DOHH2 (cell line): ENCODE results near the gene CPEB4.

Experiments
- H3F3A ChIP-seq: fragments of 200-600 bp; sonication (generic), shearing (Covaris generic); 2 replicates; pipeline ENCODE4 v1.6.0; 2016; ENCODE audit warnings: antibody characterized with exemption, mild to moderate bottlenecking; ENCODE audit not compliant: control insufficient read depth, insufficient read depth
- H3K27ac ChIP-seq: fragments of 200-600 bp; sonication (generic); 2 replicates; pipeline ENCODE4 v1.5.1; 2014; ENCODE audit warnings: low read depth, mild to moderate bottlenecking, low read length, moderate library complexity
- H3K27me3 ChIP-seq: fragments of 200-600 bp; sonication (generic); 2 replicates; pipeline ENCODE4 v1.6.1; 2014; ENCODE audit warnings: mild to moderate bottlenecking, low read length, mixed read lengths; ENCODE audit not compliant: control insufficient read depth
- H3K36me3 ChIP-seq: fragments of 200-600 bp; sonication (generic); 2 replicates; pipeline ENCODE4 v1.6.1; 2014; ENCODE audit warnings: mild to moderate bottlenecking, low read length, moderate library complexity, mixed read lengths; ENCODE audit not compliant: control insufficient read depth
- H3K4me1 ChIP-seq: fragments of 200-600 bp; sonication (generic); 2 replicates; pipeline ENCODE4 v1.6.1; 2014; ENCODE audit warnings: mild to moderate bottlenecking, low read length, mixed read lengths; ENCODE audit not compliant: control insufficient read depth
- H3K4me2 ChIP-seq: fragments of 200-600 bp; sonication (generic); 2 replicates; pipeline ENCODE4 v1.6.0; 2014; ENCODE audit warnings: mild to moderate bottlenecking, low read length, moderate library complexity
- H3K4me3 ChIP-seq: fragments of 200-600 bp; sonication (generic); 2 replicates; pipeline ENCODE4 v1.5.1; 2014; ENCODE audit warnings: mild to moderate bottlenecking, low read length, mixed read lengths
- H3K79me2 ChIP-seq: fragments of 200-600 bp; sonication (generic); 2 replicates; pipeline ENCODE4 v1.6.1; 2014; ENCODE audit warnings: mild to moderate bottlenecking, low read length, mixed read lengths; ENCODE audit not compliant: control insufficient read depth
- H3K9me2 ChIP-seq: fragments of 200-600 bp; sonication (generic); replicated peaks from 2 replicates; pipeline ENCODE4 v1.6.1; 2014; ENCODE audit warnings: mild to moderate bottlenecking, low read length, mixed read lengths; ENCODE audit not compliant: control insufficient read depth
- H3K9me3 ChIP-seq: fragments of 200-600 bp; sonication (generic); 2 replicates; pipeline ENCODE4 v1.6.1; 2014; ENCODE audit warnings: antibody characterized with exemption, low read length, mixed read lengths; ENCODE audit not compliant: control insufficient read depth, insufficient read depth
- H4K20me1 ChIP-seq: fragments of 200-600 bp; sonication (generic); 2 replicates; pipeline ENCODE4 v1.6.0; 2014; ENCODE audit warnings: low read depth, mild to moderate bottlenecking, antibody characterized with exemption, low read length, moderate library complexity; ENCODE audit not compliant: control insufficient read depth, insufficient read depth
- CTCF ChIP-seq: fragments of 200-600 bp; sonication (generic); IDR thresholded peaks from one replicate; pipeline ENCODE4 v1.5.1; 2014; ENCODE audit warnings: antibody characterized with exemption, mild to moderate bottlenecking, low read depth, low read length; ENCODE audit not compliant: poor library complexity, severe bottlenecking
- EZH2phosphoT487 ChIP-seq: fragments of 200-600 bp; sonication (generic); IDR thresholded peaks from 2 replicates; pipeline ENCODE4 v1.6.1; 2017; ENCODE audit warnings: borderline replicate concordance, mild to moderate bottlenecking, antibody characterized with exemption, low read length, moderate library complexity, mixed read lengths

CPEB4 gene

GRCh38 chr5:173887610-173888472 is at the start of gene CPEB4:
TSS of gene CPEB4 (plus strand) at chr5:173888349. CDS start at chr5:173889734, 1,385 bp downstream.
- no peak for TF ChIP-seq EZH2phosphoT487
- TF ChIP-seq CTCF, result no peak
- H3K9me3 ChIP-seq, result 0 out of 2 replicates have a peak, but pooled peaks cover 3% of the 10 kb centered on the region
- no peaks in the 10 kb centered on the region for H3K9me2 ChIP-seq
- H3K4me3 ChIP-seq, result peak within 1 kb of the TSS; percentile 78
- no peaks in the 10 kb centered on the region for H3K36me3 ChIP-seq
- H3K79me2 ChIP-seq, result peaks cover 11% of the 10 kb centered on the region
- H3K4me2 ChIP-seq, result peak within 1 kb of the TSS; percentile 76
- H3K27ac ChIP-seq, result peak within 1 kb of the TSS; percentile 59
- no peaks in the 10 kb centered on the region for H3K27me3 ChIP-seq
- H3K4me1 ChIP-seq, result peaks cover 54% of the 10 kb centered on the region
- H4K20me1 ChIP-seq, result no peaks in the 10 kb centered on the region
- peaks cover 6% of the 10 kb centered on the region; the same call in 1 of the 2 replicates for H3F3A ChIP-seq

GRCh38 chr5:173839117-173839713 is 48.9 kb upstream of the CPEB4 start:
- Histone ChIP-seq H3K4me1 (peaks cover 14% of the 10 kb centered on the region), H3F3A (no peaks in the 10 kb centered on the region), H3K36me3 (no peaks in the 10 kb centered on the region), H3K4me3 (no peak overlapping the region), H3K79me2 (no peaks in the 10 kb centered on the region), H4K20me1 (no peaks in the 10 kb centered on the region), H3K27ac (no peak overlapping the region), H3K4me2 (no peak overlapping the region), H3K9me2 (no peaks in the 10 kb centered on the region), H3K27me3 (no peaks in the 10 kb centered on the region), H3K9me3 (no peaks in the 10 kb centered on the region)
- TF ChIP-seq CTCF (no peak), EZH2phosphoT487 (no peak)

GRCh38 chr5:173840111-173840983 is 47.8 kb upstream of the CPEB4 start:
- no peak for TF ChIP-seq CTCF
- no peak for TF ChIP-seq EZH2phosphoT487
- Histone ChIP-seq H3K27ac (no peak overlapping the region), H3F3A (no peaks in the 10 kb centered on the region), H3K9me2 (no peaks in the 10 kb centered on the region), H4K20me1 (no peaks in the 10 kb centered on the region), H3K4me2 (no peak overlapping the region), H3K27me3 (no peaks in the 10 kb centered on the region), H3K4me3 (no peak overlapping the region), H3K9me3 (no peaks in the 10 kb centered on the region), H3K4me1 (peaks cover 3% of the 10 kb centered on the region), H3K79me2 (no peaks in the 10 kb centered on the region), H3K36me3 (no peaks in the 10 kb centered on the region)
